WTC11 (cell line): ENCODE measurements around the gene PRR5L.

Experiments used
- ATF3 ChIP-seq: sonication (generic); formaldehyde crosslinking; conservative IDR thresholded peaks from 2 replicates; pipeline ENCODE4 v1.8.1; 2022; ENCODE audit warnings: mild to moderate bottlenecking, missing genetic modification reagents
- CTCF ChIP-seq: fragments of 200-600 bp; IDR thresholded peaks from 2 replicates; pipeline ENCODE4 v1.8.0; 2022; ENCODE audit warnings: antibody characterized with exemption
- E2F4 ChIP-seq: sonication (generic); formaldehyde crosslinking; IDR thresholded peaks from 2 replicates; pipeline ENCODE4 v1.8.1; 2022; ENCODE audit warnings: low read depth, mild to moderate bottlenecking, moderate library complexity, missing genetic modification reagents, borderline replicate concordance
- FOXJ3 ChIP-seq: sonication (generic); formaldehyde crosslinking; IDR thresholded peaks from 2 replicates; pipeline ENCODE4 v1.9.0; 2021; ENCODE audit warnings: missing genetic modification reagents, mild to moderate bottlenecking, borderline replicate concordance
- GABPB1 ChIP-seq: sonication (generic); formaldehyde crosslinking; IDR thresholded peaks from 2 replicates; pipeline ENCODE4 v1.8.1; 2023; ENCODE audit warnings: mild to moderate bottlenecking, missing genetic modification reagents
- MAX ChIP-seq: sonication (generic); formaldehyde crosslinking; IDR thresholded peaks from 2 replicates; pipeline ENCODE4 v1.8.0; 2022; ENCODE audit warnings: mild to moderate bottlenecking, missing genetic modification reagents
- NFE2L1 ChIP-seq: sonication (generic); formaldehyde crosslinking; IDR thresholded peaks from 2 replicates; pipeline ENCODE4 v1.8.1; 2023; ENCODE audit warnings: missing genetic modification reagents
- OVOL2 ChIP-seq: fragments of 250-450 bp; sonication (Bioruptor Pico); IDR thresholded peaks from 2 replicates; pipeline ENCODE4 v1.9.0; 2021; ENCODE audit warnings: mild to moderate bottlenecking, borderline replicate concordance
- TCF7 ChIP-seq: sonication (generic); formaldehyde crosslinking; IDR thresholded peaks from 2 replicates; pipeline ENCODE4 v1.8.0; 2022; ENCODE audit warnings: mild to moderate bottlenecking, low read depth, missing genetic modification reagents, moderate library complexity
- ZNF232 ChIP-seq: sonication (generic); formaldehyde crosslinking; IDR thresholded peaks from 2 replicates; pipeline ENCODE4 v1.8.0; 2022; ENCODE audit warnings: mild to moderate bottlenecking, missing genetic modification reagents

- TF ChIP-seq ATF3 (CRISPR knock-in tag) (no peak), E2F4 (CRISPR knock-in tag) (no peak), MAX (CRISPR knock-in tag) (no peak), GABPB1 (no peak), NFE2L1 (CRISPR knock-in tag) (no peak), CTCF (no peak), ZNF232 (CRISPR knock-in tag) (no peak), OVOL2 (no peak), TCF7 (CRISPR knock-in tag) (no peak), FOXJ3 (no peak)
Observed at GRCh38 chr11:36431429-36432092, 135.5 kb downstream of the PRR5L start.
